HG02571 (cell line): ENCODE measurements around the gene SLC38A8.

Source experiments
- ATAC-seq: cut with Tn5 transposase; IDR thresholded peaks from one replicate; pipeline ENCODE4 v1.9.1; 2021; ENCODE audit warnings: mild to moderate bottlenecking, moderate library complexity; ENCODE audit not compliant: unreplicated experiment

The SLC38A8 gene

GRCh38 chr16:84049403-84050060, 6.9 kb upstream of the SLC38A8 start:
- ATAC-seq, result no peak

GRCh38 chr16:84048871-84049270, 6.3 kb upstream of the SLC38A8 start:
- no peak for ATAC-seq

- ATAC-seq, result no peak
Measured at GRCh38 chr16:84048270-84048669, 5.7 kb upstream of the SLC38A8 start.

- ATAC-seq, result no peak
Measured at GRCh38 chr16:84047626-84048025, 5.0 kb upstream of the SLC38A8 start.

GRCh38 chr16:84047206-84047605, 4.6 kb upstream of the SLC38A8 start:
- ATAC-seq, result no peak

GRCh38 chr16:84045818-84046470, 3.3 kb upstream of the SLC38A8 start:
- no peak for ATAC-seq

- no peak for ATAC-seq
Measured at GRCh38 chr16:84045001-84045817, 2.6 kb upstream of the SLC38A8 start.

GRCh38 chr16:84044118-84044488, 1.5 kb upstream of the SLC38A8 start:
- ATAC-seq, result no peak

- no peak for ATAC-seq
Measured at GRCh38 chr16:84043486-84044117, 1.0 kb upstream of the SLC38A8 start.

- ATAC-seq, result no peak
Measured at GRCh38 chr16:84042879-84043485, 387 bp upstream of the SLC38A8 start.

GRCh38 chr16:84041881-84042280, 714 bp downstream of the SLC38A8 start:
- ATAC-seq, result no peak

GRCh38 chr16:84040823-84041820, 1.5 kb downstream of the SLC38A8 start:
- ATAC-seq, result no peak

GRCh38 chr16:84040226-84040822, 2.3 kb downstream of the SLC38A8 start:
- ATAC-seq, result no peak

- ATAC-seq, result no peak
Measured at GRCh38 chr16:84039696-84040095, 2.9 kb downstream of the SLC38A8 start.

- no peak for ATAC-seq
Measured at GRCh38 chr16:84038469-84038868, 4.1 kb downstream of the SLC38A8 start.

GRCh38 chr16:84036982-84037425, 5.6 kb downstream of the SLC38A8 start:
- no peak for ATAC-seq

- no peak for ATAC-seq
Measured at GRCh38 chr16:84036131-84036530, 6.5 kb downstream of the SLC38A8 start.

- no peak for ATAC-seq
Measured at GRCh38 chr16:84034516-84034915, 8.1 kb downstream of the SLC38A8 start.
